ENCODE results near the gene SLC22A7.

The SLC22A7 gene

GRCh38 chr6:43283905-43284304, 14.2 kb upstream of the SLC22A7 start:
- no peak for DNase-seq (ENCODE audit: low read depth, low spot score)

- DNase-seq (ENCODE audit: low read depth, low spot score): no peak
Measured at GRCh38 chr6:43284991-43285781, 12.9 kb upstream of the SLC22A7 start.

- no peak for DNase-seq (ENCODE audit: low read depth, low spot score)
Measured at GRCh38 chr6:43285832-43286231, 12.2 kb upstream of the SLC22A7 start.

- no peak for DNase-seq (ENCODE audit: low read depth, low spot score)
Measured at GRCh38 chr6:43286456-43286979, 11.5 kb upstream of the SLC22A7 start.

GRCh38 chr6:43286980-43287716, 10.9 kb upstream of the SLC22A7 start:
- no peak for DNase-seq (ENCODE audit: low read depth, low spot score)

DNA sequence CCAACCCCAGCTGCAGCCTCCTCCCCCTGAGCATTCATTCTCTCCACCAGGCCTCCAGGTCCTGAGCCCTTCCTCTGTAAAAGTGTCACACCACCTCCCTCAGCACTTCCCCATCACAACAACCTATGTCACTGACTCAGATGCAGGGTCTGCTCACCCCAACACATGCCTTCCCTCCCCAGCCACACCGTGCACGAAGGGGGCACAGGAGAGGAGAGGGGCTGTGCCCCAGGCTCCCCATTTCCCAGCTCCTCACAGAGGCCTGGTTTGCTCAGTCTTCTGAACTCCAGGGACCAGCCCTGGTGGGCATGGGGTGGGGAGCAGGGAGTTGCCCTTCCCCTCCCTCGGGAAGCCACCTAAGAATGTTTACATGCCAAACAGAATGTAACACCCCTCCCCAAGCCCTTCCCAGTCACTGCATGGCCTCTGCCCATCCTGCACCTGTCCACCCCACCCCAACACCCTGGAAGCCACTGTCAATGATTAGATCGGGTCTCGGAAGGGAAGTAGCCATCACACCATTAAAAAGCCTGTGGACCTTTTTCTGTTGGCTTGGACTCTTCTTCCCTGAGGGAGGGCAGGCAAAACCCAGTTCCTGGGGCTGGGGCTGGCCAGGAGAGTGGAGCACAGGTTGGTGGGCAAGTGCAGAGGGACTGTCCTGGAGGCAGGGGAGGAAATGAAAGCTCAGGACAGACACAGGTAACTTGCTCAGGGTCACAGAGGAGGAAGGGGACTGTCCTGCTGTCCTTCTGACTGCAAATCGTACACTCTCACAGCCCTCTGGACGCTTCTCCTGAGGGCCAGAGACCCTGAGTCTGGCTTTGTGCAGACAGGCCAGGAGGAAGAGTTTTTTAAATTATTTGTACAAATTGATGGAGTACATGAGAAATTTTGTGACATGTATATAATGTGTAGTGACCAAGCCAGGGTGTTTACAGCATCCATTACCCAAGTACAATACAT, 10.1 kb upstream of the SLC22A7 start:
- no peak for DNase-seq (ENCODE audit: low read depth, low spot score)

GRCh38 chr6:43290339-43290904, 7.6 kb upstream of the SLC22A7 start:
- DNase-seq (ENCODE audit: low read depth, low spot score): no peak

DNA sequence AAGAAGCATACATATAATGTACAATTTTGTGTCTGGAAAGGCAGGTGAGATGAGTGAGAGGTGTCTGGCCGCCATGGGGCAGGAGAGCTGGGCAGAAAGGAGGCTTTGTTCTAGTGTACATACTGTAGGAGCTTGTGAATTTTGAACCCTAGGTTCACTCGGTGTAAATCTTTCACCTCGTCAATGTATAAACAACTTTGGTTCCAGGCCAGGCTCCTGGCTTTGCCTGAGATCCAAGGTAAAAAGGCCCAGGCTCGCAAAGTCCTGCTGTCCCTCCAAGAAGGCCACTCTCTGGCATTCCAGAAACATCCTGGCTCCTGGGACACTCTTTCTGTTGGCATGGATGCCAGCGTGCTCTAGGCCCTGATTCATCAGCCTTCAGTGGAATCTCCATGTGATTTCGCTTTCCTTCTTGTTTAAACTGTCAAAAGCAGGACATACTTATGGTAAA, 7.1 kb upstream of the SLC22A7 start:
- DNase-seq (ENCODE audit: low read depth, low spot score): no peak

DNA sequence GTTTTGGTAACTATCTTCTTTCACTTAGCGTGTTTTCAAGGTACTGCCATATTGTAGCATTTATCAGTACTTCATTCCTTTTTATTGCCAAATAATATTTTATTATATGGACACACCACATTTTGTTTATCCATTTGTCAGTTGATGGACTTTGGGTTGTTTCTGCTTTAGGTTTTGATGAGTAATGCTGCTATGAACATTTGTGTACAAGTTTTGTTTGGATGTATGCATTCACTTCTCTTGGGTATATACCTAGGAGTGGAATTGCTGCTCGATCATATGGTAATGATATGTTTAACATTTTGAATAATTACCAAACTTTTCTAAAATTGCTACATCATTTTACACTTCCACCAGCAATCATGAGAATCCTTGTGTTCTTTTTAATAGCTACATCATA, 6.4 kb upstream of the SLC22A7 start:
- no peak for DNase-seq (ENCODE audit: low read depth, low spot score)

GRCh38 chr6:43292341-43292740, 5.7 kb upstream of the SLC22A7 start:
- DNase-seq (ENCODE audit: low read depth, low spot score): no peak

DNA sequence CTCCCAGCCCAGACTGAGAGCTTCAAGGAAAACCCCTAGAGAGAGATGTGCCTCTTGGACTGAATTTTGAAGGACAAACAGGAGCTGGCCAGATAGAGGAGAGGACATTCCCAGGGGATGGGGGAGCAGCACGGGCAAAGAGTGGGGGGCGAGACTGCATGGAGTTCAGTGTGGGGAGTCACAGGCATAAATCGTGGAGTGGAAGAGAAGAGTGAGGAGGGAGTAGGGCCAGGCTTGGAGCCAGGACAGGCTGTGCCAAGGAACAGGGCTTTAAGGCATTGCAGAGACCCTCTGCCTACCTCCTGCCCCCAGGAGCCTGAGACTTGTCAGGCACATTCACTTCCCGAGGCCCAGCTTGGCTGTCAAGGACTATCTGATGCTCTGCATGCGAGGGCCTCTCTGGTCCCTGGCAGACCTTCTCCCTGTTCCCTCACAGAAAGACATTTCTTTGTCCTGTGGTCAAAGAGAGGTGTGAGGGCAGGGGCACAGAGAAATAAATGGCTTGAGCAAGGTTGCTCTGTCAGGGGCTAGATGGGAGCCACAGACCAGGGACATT, 5.2 kb upstream of the SLC22A7 start:
- no peak for DNase-seq (ENCODE audit: low read depth, low spot score)

- no peak for DNase-seq (ENCODE audit: low read depth, low spot score)
Measured at GRCh38 chr6:43293698-43294097, 4.4 kb upstream of the SLC22A7 start.

- no peak for DNase-seq (ENCODE audit: low read depth, low spot score)
Measured at GRCh38 chr6:43294536-43294935, 3.5 kb upstream of the SLC22A7 start.

GRCh38 chr6:43295456-43295855, 2.6 kb upstream of the SLC22A7 start:
- DNase-seq (ENCODE audit: low read depth, low spot score): no peak

GRCh38 chr6:43296780-43297497, 1.1 kb upstream of the SLC22A7 start:
- DNase-seq (ENCODE audit: low read depth, low spot score): no peak

GRCh38 chr6:43298565-43299337, 691 bp downstream of the SLC22A7 start:
- DNase-seq (ENCODE audit: low read depth, low spot score): no peak

DNA sequence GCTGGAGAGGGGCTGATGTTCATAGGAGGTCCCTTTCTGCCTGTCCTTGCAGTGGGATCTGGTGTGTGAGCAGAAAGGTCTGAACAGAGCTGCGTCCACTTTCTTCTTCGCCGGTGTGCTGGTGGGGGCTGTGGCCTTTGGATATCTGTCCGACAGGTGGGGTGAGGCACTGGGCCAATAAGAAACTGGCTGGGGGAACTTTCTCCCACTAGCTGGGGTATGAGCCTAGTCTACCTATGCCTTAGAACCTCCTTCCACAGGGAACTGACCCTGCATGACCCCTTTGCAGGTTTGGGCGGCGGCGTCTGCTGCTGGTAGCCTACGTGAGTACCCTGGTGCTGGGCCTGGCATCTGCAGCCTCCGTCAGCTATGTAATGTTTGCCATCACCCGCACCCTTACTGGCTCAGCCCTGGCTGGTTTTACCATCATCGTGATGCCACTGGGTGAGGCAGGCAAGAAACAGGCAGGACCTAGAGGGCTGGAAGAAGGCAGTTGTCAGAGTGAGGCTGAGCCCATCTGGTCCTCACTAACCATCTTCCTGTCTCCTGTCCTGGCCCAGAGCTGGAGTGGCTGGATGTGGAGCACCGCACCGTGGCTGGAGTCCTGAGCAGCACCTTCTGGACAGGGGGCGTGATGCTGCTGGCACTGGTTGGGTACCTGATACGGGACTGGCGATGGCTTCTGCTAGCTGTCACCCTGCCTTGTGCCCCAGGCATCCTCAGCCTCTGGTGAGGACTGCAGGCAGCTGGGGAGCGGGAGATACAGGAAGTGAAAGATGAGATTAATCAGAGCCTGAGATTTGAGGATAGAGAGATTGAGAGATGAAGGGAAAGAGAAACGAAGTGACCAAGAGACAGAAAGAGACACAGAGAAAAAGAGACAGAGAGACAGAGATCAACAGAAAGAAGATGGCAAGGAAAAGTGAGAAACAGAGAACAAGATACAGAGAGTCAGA, 1.6 kb downstream of the SLC22A7 start:
- DNase-seq (ENCODE audit: low read depth, low spot score): no peak

DNA sequence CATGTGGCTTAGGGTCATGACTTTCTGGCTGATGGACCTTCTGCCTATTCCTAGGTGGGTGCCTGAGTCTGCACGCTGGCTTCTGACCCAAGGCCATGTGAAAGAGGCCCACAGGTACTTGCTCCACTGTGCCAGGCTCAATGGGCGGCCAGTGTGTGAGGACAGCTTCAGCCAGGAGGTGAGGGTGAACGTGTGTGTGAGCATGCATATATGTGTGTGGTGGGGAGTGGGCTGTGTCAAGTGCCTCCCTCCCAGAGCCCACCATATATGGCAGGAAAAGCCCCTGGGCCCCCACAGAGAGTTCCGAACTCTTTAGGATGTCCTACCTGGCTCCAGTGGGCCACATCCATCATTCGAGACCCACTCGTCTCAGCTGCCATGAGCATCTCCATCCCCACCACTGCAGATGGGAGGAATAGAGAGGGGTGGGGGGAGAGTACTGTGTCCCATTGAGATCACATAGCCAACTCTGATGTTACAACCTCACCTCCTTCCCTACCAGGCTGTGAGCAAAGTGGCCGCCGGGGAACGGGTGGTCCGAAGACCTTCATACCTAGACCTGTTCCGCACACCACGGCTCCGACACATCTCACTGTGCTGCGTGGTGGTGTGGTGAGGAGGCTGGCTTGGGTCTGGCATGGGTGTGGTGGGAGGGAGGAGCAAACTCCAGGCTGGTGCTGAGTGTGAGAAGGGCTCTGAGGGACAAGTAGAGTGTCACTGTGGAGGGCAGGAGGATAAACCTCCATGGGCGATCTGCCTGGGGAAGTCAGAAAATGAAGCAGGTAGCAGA, 3.2 kb downstream of the SLC22A7 start:
- DNase-seq (ENCODE audit: low read depth, low spot score): no peak
